Activated naive CD4-positive, alpha-beta T cell (primary cell): ENCODE results near the gene SERTAD1.
"Not testable (repeated sequence)": the region's sequence is repeated elsewhere in the genome, so short reads cannot be mapped to it uniquely, and the experiment has no call there.

Source experiments
- DNase-seq, 4 experiments: peaks; one replicate each; lab custom pipeline; 2025; lab: John Stamatoyannopoulos, UW

The SERTAD1 gene

DNA sequence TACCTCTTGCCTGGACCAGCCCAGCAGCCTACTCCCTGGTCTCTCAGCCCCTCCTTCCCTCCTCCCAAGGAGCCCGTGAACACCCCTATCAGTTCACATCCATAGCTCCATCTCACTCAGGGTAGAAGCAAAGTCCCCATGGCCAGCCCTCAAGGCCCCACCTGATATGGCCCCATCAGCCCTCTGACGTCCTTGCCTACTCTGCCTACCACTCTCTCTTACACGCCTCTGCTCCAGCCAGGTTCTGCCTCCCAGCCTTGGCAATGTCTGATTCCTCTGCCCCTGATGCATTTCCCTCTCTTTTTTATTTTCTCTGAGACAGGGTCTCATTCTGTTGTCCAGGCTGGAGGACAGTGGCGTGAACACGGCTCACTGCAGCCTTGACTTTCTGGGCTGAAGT lies 26.2 kb upstream of the SERTAD1 start:
- no peak for DNase-seq

DNA sequence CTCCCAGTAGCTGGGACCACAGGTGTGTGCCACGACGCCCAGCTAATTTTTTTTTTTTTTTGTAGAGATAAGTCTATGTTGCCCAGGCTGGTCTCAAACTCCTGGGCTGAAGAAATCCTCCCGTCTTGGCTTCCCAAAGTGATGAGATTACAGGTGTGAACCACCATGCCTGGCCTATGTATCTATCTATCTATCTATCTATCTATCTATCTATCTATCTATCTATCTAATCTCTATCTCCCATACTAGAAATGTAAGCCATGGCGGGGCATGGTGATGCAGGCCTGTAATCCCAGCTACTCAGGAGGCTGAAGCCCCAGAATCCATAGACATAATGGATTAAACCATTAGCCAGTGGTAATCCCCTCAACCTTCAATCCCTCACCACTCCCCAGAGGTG lies 24.9 kb upstream of the SERTAD1 start:
- no peak for DNase-seq

DNA sequence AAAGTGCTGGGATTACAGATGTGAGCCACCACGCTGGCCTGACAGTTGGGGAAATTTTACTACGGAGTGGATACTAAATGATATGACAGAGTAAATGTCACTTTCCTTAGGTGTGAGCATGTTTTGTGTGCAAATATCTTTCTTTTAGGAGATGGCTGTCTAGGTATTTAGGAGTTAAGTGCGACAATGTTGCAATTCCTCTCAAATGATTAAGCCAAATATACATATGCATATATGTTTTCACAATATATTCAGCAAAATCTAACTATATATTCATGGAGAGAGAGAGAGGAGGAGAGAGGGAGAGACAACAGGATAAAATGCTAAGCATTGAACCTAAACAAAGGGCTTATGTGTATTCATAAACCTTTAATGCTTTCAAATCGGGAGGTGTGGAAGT lies 23.7 kb upstream of the SERTAD1 start:
- DNase-seq, result no peak

DNA sequence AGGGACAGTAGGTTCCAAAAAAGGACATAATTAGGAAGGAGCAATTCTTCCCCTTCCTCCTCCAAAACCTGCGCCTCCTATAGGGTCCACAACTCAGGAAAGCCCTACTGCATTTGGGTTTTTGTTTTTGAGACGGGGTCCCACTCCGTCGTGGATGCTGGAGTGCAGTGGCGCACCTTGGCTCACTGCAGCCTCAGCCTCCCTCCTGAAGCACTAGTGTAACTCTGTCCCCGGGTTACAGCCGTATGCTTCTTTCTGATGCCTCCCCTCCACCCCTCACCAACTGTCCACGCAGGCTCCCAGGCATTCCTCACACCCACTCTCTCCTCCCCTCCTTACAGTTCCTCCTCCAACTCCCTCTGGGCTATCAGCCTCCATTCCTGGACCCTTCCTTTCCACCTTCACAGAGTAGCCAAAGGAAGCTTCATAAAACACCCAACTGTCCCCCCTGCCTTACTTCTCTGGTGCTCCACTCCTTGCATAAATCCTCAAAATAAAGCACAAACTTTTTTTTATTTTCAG lies 20.5 kb upstream of the SERTAD1 start:
- no peak for DNase-seq

DNA sequence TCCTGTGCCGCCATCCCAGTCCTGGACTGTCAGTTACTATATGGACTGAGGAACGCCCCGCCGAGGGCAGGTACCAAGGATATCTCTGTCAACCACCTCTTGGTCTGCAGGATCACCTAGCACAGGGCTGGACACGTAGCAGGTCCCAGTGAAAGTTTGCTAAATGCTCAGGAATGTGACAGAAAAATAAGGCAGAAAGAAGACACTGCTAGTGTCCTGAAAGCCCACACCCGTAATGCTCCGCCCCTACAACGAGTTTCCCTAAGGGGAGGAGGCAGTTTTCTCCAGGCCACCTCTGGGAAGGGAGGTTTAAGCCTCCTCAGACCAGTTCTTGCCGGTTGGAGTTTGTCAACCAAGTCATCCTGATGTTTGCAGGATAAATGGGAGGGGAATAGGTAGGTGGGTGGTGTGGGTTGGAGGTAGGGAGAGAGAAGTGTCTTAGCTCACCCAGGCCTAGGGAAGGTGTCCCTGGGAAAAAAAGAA lies 20.0 kb upstream of the SERTAD1 start:
- DNase-seq, result no peak

DNA sequence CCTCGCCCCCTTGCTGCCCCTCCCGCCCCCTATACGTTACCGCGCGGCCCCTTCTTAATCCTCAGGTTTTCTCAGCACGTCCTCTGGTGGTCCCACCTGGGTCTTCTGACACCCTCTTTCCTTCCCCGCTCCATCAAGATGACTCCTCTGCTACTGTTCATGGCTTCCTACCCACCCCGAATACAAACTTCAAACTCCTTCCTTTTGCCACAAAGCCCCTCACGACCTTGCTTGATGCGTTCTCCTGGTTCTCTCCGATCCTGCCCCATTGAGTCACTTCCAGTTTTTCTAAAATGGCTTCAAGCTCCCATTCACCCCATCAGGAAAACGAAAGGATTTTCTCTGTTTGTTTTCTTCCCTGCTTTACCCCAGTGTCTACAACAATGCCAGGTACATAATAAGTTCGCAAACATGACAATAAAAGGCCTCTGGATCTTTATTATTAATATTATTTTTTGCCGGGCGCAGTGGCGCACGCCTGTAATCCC lies 19.1 kb upstream of the SERTAD1 start:
- DNase-seq, result no peak

DNA sequence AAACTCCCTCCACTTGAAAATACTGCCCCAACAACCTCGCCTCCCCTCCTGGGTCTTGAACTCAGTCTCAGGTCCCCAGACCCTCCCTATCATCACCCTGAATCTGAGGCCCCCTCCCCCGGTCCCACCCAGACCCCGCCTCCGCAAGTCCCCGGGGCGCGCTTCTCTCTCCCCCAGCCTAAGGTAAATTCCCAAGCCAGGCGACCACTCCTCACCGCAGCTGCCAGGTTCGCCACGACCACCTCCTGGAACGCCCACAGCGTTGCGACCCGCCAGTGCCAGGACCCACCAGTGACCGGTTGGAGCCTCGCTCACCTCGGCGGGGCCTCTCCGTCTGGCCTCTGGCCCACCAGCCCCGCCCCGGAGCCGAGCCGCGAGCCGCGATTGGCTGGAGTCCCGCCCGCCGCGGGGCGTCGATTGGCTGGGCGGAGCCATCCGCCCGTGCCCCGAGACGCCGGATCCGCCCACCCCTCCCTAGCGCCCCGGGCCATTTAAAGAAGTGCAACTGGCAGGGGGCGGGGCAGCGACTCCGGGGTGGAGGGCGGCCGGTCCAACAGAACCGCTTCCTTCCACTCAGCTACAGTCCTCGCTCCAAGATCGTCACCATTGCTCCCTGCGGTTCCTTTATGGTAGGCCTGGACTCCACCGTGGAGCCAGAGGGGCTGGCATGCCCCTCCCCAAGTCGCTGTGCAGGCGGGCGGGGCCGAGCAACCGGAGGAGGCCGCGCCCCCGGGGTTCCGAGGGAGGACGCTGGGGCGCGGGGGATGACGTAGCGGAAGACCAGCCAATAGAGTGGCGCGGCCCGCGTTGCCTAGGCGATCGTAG lies 18.4 kb upstream of the SERTAD1 start, which contains the start of gene SERTAD3:
TSS of gene SERTAD3 (minus strand) at position 336 of the 825 bp plus-strand sequence. CDS start 2,255 bp downstream, outside the sequence.
- DNase-seq, result peak; percentile 91 to 98 (median 92)

DNA sequence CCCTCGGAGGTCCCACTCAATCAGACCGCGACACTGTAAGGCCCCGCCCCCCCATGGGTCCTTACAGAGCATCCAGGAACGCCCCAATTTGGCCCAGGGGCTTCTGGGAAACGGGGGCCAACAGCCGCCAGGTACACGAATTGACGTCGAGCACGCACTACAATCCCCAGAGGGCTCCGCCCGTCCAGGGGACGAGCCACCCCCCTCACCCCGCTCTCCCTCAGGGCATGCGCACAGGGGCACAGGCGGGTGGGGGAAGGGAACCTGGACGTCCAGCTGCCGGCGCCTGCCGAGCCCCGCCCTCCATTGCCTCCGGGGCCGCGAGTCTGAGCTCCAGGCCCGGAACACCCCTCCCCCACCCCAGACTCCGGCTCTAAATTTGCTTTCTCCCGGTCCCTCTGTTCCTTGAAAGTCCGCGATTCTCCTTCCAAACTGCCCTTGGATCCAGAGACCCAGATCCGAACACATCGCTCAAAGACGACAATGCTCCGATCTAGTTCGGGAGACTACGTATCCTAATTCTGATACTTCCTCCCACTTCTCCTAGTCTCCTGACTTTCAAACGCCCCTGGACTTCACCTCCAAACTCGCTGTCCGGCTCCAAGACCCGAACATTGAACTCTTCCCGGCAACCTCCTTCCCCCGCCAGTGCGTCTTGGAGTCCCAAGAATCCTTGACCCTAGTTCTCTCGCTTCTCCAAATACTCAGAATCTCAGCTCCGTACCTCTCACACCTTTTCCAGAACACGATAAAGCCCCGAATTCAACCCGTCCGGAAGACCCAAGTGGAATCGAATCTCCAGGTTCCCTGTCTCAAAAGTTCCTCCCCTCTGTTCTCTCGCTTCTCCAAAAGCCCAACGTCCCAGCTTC lies 17.6 kb upstream of the SERTAD1 start:
- DNase-seq, result peak; percentile 93 to 98 (median 95)

DNA sequence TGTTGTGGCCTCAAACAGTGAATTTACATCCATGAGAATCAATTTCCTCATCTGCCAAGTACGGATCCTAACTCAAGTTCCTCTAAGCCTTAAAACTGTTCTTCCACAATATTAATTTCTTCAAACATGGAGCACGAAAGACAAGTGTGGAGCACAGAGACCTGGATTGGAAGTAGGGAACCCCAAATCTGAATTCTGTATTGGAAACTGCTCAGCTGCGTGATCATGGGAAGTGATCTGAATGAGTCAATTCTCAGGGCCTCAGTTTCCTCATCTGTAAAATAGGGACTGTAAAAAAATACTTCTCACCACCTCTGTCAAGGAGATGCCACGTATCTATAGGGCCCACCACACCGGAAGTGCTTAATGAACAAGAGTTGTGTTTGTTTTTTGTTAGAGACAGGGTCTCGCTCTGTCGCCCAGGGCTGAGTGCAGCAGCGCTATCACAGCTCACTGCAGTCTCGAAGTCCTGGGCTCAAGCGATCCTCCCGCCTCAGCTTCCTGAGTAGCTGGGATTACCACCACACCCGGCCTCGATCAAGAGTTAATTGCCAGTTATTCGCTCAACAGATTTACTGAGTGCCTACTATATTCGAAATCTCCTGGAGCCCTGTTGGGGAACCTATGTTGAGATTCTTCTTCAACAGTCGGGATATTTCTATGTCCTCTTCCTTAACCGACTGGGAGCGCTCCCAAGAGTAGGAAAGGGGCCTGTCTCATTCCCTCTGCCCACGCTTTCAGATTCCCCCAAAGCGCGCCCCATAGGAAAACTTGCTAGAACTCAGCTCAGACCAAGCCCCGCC lies 16.7 kb upstream of the SERTAD1 start:
- DNase-seq, result no peak

DNA sequence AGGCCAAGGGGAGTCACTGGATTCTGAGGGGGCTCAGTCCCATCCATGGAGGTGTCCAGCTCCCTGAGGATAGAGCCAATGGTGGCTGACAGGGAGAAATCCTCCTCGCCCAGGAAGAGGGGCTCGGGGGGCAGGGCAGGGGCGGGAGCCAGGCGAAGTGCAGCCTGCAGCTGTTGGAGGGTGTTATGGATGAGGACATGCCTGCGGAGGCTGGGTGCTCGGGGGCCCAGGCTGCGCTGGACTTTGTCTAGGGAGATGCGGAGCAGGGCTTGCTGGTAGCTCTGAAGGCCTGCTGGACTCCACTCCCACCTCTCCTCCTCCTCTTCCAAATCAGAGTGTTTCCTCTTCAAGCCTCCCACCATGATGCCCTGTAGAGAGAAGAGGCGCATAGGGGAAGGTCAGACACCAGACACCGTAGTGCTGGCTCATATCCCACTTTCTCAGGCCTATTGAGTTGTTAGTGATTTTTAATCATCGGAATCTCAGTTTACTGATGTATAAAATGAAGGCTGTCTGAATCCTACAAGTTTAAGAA lies 16.0 kb upstream of the SERTAD1 start:
- DNase-seq, result no peak

DNA sequence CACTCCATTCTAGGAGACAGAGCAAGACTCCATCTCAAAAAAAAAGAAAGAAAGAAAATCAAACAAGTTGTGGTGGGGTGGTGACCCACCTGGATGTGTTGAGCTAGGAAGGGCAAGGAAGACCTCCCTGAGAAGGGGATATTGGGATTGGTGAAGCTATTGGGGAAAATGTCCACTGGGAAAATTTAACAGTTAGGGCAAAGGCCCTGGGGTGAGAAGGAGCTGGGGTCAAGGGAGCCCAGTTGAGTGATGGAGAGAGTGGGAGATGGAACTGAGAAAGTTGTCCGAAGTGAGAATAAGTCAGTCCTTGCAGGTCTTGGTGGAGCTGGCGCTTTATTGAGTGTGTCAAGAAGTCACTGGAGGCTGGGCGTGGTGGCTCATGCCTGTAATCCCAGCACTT lies 12.5 kb upstream of the SERTAD1 start:
- no peak for DNase-seq

DNA sequence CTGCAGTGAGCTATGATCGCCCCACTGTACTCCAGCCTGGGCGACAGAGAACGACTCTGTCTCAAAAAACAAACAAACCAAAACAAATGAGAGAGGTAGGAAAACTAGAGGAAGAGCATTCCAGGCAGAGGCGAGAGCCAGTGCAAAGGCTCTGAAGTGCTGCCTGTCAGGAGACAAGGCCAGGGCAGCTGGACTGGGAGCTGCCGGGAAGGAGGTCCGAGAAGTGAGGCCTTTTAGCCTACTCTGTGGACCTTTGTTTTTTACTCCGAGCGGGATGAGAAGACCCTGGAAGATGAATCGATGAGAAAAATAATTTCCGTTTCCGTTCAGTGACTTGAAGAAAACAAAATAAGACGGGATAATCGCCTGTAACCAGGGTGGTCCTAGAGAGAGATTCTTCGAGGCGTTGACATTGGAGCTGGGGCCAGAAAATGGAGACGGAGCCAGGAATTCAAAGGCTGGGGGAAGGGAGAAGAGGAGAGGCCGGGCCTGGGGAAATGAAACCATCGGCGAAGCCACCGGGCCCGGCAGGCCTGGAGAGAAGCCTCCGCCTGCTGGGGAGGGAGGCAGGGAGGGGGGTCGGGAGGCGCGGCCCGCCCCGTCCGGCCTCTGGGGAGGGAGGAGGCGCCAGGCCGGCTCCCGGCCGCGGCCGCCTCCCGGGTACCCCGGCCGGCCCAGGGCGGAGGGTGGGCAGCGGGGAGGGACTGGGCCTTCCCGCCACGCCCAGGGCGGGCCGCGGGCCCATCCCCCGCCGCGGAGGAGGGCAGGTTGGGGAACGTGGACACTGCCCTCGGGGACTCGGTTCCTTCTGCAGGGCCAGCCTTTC lies 7.8 kb upstream of the SERTAD1 start:
- DNase-seq, result peak in 2 of 4 experiments; percentile 25 to 49

DNA sequence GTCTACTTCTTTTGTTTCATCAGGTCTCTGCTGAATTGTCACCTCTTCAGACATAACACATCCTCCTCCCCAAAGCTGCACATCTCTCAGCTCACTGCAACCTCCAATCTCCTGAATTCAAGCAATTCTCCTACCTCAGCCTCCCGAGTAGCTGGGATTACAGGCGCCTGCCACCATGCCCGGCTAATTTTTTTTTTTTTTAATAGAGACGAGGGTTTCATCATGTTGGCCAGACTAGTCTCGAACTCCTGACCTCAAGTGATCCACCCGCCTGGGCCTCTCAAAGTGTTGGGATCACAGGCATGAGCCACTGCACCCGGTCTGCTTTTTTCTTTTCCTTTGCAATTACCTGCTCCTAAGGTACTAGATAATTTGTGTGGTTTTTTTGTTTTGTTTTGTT lies 7.0 kb upstream of the SERTAD1 start:
- DNase-seq, result not testable (repeated sequence)

DNA sequence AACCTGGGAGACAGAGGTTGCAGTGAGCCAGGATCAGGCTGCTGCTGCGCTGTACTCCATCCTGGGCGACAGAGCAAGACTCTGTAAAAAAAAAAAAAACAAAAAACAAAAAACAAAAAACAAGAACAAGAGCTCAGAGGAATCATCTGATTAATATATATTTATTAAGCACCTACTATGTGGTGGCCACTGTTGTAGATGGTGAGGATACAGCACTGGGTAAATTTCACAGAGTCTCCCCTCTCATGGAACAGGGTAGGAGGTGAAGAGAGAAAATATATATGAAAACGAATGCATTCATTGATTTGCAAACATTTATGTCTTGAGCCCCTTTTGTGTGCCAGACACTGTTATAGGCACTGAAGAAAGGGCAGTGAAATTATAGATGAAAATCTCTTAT lies 5.9 kb upstream of the SERTAD1 start:
- no peak for DNase-seq

DNA sequence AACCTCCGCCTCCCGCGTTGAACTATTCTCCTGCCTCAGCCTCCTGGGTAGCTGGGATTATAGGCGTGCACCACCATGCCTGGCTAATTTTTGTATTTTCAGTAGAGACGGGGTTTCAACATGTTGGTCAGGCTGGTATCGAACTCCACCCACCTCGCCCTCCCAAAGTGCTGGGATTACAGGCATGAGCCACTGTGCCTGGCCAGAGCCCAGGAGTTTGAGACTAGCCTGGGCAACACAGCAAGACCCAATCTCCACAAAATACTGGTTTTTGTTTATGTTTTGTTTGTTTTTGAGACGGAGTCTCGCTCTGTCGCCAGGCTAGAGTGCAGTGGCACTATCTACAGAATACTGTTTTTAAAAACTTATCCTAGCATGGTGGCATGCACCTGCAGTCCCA lies 4.5 kb upstream of the SERTAD1 start:
- not testable (repeated sequence) for DNase-seq

DNA sequence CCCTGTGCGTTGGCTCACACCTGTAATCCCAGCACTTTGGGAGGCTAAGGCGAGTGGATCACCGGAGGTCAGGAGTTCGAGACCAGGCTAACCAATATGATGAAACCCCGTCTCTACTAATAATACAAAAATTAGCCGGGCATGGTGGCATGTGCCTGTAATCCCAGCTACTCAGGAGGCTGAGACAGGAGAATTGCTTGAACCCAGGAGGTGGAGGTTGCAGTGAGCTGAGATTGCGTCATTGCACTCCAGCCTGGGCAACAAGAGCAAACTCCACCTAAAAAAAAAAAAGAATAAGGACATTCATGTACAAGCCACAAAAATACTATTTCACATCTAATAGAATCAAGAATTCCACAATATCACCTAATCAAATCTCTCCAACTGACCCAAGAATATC lies 2.4 kb upstream of the SERTAD1 start:
- not testable (repeated sequence) for DNase-seq

DNA sequence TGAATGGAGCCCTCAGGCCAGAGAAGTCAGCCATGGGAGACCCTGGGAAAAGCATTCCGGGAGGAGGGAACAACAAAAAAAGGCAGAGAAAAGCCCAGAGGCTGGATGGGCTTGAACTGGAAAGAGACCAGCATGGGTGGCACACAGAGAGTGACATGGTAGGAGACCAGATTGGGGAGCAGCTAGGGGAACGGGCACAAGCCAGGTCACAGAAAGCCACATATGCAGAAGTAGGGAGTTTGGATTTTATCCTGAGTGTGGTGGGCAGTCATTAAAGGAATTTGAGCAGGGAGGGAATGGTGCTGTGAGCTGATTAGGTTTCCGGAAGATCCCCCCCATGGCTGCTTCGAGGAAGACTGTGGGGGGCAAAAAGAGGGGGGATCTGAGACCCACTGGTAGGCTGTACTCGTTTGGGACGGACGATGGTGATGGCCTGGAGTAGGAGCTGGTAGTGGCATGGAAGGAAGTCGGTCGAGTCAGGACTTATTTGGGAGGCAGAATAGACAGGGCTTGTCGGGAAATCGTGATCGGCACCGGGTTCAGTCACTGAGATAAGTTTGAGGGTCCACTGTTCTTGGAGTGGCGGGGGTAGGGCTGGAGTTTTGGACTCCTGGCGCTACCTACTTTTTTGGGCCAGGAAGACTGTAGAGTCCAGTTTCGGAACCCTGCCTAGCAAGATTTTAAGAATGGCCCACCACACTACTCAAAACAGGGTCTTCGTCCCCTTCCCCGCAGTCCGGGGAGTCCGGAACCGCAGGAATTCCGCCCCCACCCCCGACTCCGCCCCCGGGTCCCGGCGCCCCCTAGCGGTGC lies 949 bp downstream of the SERTAD1 start:
- DNase-seq, result no peak

DNA sequence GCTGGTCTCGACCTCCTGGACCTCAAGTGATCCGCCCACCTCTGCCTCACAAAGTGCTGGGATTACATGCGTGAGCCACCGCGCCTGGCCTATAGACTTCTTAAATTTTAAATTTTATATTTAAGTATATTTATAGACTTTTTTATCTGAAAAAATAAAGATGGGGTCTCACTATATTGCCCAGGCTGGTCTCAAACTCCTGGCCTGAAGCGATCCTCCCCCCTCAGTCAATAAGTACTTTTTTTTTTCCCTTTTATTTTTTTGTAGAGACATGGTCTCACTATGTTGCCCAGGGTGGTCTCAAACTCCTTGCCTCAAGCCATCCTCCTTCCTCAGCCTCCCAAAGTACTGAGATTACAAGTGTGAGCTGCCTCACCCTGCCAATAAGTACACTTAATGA lies 1.9 kb downstream of the SERTAD1 start:
- DNase-seq, result no peak

DNA sequence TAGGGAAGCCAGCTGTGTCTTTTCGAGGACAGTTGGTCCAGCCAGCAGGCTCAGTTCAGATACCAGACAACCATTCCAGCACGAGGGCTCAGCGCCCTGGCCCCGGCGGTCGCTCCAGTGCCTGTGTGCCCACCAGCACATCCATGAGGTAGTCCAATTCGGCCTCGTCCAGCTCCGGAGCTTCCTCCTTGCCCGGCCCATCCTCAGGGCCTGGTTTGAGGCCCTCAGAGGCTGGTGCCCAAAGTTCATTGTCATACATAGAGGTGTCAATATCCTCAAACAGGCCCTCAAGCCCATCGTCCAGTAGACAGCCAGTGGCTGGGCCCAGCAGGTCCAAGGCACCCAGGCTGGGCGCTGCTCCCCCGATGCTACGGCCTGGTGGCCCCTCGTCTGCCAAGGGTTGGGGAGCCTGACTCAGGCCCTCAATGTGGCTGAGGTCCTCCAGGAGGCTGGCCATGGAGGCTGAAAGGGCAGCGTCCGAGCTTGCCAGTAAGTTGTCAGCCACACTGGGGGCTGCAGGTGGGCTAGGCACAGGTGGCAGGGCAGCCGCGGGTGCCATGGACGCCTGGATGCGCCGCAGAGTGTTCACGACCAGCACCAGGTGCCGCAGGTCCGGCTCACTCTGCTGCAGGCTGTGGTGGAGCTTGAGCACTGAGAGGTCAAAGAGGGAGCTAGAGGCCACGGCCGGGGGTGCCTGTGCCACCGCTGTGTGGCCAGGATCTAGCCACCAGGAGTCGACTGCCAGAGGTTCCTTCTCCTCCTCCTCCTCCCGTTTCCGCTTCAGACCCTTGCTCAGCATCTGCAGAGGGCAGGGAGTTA lies 2.8 kb downstream of the SERTAD1 start:
- no peak for DNase-seq
